GM23248 (cell line): ENCODE measurements around the gene PGAP6.

Experiments
- EZH2 ChIP-seq: fragments of 200-600 bp; sonication (generic); IDR thresholded peaks from 2 replicates; pipeline ENCODE4 v1.6.1; 2018; ENCODE audit warnings: antibody characterized with exemption, mild to moderate bottlenecking; ENCODE audit not compliant: insufficient read depth, poor library complexity, severe bottlenecking
- EZH2phosphoT487 ChIP-seq: fragments of 200-600 bp; sonication (generic); IDR thresholded peaks from 2 replicates; pipeline ENCODE4 v1.6.1; 2018; ENCODE audit warnings: antibody characterized with exemption, moderate library complexity, mild to moderate bottlenecking, low read depth; ENCODE audit not compliant: insufficient read depth

GRCh38 chr16:342455-343213 is 39.1 kb downstream of the PGAP6 start:
- TF ChIP-seq EZH2phosphoT487 (no peak), EZH2 (no peak)
